Medulla oblongata (tissue), 1 donor: ENCODE data around the gene FRMD1.

ENCODE experiments used
- DNase-seq: peaks from one replicate; pipeline ENCODE4 v3.0.0-alpha.2; 2015; ENCODE audit errors: extremely low spot score

Gene FRMD1

GRCh38 chr6:168027521-168027920 lies 51.5 kb downstream of the FRMD1 start:
- no peak for DNase-seq

DNA sequence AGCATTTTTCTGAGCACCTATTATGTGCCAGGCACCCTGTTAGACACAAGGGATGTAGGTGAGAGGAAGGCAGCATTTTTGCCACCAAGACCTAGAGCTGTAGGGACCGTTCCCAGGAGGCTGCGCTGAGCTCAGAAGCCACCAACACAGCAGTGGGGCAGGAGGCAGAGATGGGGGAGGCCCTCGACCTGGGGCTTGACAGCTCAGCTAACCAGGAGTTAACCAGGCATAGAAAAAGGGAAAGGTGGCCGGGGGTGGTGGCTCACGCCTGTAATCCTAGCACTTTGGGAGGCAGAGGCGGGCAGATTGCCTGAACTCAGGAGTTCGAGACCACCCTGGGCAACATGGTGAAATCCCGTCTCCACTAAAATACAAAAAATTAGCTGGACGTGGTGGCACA lies 52.1 kb downstream of the FRMD1 start:
- no peak for DNase-seq

DNA sequence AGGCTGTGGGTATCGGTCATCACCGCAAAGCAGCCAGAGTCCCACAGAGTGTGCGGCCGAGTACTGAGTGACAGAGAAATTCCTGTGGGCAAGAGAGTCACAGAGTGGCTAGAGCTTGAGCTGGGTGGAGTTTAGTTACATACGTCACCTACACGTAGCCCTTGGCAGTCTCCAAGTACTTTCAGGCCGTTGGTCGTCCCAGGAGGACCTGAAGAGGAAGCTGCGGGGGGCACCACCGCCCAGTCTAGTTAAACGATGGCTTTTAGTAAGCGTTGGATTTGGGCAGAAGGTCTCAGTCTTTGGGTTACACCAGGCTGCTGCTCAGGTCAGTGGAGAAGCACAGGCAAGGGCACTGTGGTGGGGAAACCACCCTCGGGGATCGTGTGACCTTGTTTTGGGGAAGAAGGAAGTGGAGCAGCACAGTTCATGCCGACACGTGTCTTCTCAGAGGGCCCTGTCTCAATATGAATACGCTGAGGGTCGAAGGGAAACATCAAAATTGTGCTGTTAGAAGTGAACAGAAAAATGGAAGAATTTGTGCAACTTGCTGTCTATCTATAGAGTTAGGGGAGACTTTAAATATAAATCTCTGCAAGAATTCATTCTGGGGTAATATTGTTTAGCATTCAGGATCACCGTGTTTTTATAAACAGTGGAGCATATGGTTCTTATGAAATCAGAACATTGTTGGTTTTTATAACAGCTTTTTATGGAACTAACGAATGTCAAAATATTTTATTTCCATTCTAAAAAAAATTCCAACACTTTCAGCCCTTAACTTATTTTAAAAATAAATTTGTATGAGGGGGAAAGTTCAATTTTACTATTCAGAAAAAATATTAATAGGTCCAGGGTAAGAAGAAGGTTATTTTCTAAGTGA lies 52.9 kb downstream of the FRMD1 start:
- no peak for DNase-seq

DNA sequence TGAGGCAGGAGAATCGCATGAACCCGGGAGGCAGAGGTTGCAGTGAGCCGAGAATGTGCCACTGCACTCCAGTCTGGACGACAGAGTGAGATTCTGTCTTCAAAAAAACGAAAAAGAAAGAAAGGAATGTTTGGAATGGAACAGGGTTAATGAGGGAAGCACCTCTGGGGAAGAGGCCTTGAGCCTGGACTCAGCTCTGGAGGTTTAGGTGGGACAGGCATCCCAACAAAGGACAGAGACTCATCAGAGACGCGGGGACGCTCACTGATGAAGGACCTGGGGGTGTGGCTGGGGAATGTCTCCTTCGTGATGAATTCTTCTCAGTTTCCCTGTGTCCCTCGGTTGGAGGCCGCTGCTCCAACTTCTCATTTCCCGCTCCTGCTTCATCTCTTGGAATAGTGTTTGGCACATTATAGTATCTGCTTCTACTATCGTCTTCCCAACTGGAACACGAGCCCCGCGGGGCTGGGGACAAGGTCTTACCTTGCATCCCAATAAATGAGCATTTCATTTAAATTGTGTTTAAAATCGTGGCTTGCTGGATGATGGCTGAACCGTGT lies 54.0 kb downstream of the FRMD1 start:
- DNase-seq, result no peak

DNA sequence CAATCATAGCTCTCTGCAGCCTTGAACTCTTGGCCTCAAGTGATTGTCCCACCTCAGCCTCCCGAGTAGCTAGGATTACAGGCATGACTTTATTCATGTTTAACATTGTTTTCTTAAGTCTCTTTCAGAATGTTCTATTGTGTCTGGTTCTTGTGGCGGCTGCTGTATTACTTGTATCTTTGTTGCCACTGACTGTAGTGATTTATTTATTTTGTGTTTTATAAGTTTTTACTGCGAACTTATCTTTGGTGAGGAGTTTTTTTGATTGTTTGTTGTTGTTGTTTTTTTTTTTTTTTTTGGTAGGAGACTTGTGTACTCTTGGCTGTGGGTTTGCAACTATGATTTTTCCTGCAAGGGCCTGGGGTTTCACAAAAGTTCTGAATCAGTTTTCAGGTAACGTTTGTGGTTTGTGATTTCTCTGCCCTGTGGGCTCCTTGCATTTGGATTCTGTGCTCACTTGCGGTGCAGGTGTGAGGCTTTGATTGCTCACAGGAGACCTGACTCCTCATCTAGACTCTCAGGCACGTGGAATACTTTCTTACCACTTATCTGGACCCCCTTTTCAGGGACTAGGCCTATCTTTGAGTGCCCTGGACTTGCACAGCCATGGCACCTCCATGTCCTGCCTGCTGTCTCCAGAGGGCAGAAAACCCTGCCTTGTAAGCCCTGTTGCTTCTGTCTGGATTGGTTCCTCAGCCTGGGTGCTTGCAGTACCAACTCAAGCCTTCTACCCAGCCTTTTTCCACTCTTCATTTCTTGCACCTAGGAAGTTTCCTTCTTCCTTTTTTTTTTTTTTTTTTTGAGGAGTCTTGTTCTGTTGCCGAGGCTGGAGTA lies 56.3 kb downstream of the FRMD1 start:
- no peak for DNase-seq

DNA sequence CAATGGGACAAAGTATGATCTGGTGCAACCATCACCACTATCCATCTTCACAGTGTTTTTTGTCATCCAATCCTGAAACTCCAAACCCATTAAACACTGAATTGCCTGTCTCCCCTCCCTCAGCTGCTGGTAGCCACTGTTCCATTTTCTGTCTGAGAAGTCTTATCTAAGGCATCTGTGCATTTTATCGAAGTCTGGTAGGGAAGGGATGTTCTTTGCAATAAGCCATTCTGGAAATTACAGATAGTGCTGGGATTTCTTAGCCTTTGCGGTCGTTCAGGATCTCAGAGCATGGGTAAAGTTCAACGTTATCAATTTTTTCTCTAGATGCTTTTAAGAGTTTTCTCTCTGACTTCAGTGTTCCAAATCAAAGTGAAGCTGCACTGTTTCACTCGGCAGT lies 57.4 kb downstream of the FRMD1 start:
- no peak for DNase-seq

- DNase-seq, result no peak
These were observed 58.8 kb downstream of the FRMD1 start for GRCh38 chr6:168020242-168020641.

- DNase-seq, result no peak
These were observed 60.3 kb downstream of the FRMD1 start for GRCh38 chr6:168018664-168019063.

DNA sequence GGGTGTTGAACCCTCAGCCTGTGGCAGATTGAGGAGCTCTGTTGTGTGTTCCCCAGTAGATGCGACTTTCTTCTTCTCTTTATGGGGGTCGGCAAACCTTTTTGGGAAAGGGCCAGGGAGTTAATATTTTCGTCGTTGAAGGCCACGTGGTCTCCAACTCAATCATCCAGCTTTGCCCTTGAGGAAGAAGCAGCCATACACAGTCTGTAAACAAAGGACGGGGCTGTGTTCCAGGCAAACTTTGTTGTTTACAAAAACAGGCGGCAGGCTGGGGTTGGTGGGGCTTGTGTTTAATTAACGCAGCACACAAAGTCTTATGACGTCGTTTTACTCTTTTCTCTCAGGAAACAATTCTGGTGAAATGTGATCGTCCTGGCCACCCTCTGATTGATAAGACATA lies 61.4 kb downstream of the FRMD1 start:
- no peak for DNase-seq

DNA sequence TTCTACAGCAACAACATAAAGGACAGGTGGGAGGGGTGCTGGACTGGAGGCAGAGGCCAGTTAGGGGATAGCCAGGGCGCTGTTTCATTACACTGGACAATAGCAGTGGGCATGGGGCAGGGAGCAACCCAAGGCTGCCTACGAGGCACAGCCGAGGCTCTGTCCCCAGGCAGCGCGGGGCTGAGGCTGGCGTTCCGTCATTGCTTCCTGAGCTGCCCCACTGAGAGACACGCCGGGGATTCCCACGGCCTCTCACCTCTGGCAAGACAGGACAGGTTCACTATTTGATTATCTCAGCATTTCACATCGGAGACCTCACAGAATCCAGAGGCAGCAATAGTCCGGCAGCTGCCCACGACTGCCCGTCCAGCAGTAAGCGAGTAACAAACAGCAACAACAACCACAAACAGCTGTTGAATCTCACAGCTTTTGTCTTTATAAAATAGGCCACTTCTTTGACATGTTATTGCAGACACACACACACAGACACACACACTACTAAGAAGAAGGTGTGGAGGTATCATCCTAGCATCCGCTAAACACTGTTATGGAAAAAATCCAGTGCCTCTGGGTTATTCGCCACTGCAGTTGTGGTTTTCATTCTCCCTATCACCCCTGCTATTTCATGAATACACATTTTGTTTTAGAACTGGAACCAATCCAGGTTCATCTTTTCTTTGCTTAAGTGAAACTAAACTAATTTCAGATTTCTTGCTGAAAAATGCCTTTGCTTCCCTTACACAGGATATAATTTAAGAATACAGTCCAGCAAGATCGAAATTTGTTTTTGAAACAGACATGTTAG lies 62.1 kb downstream of the FRMD1 start:
- DNase-seq, result no peak

DNA sequence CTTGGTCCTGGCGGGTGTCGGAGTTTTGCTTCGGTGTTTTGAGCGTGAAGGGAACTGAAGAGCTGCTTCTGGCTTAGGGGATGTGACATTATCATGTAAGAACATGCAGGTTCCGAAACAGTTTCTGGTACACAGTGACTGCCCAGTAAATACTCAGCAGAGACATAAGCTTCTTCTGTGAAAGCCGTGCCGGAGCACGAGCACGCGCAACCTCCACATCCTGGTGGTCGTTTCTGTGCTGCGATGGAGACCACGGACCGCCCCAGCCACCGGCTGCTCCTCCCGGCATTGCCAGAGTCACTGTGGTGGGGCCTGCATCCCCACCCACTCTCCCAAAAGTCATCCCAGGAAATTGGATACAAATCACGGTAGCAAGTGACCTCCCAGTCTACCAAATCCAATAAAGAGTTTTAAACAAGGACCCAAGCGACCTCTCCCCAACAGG lies 62.8 kb downstream of the FRMD1 start:
- DNase-seq, result no peak

- no peak for DNase-seq
These were observed 63.4 kb downstream of the FRMD1 start for GRCh38 chr6:168015482-168016175.

DNA sequence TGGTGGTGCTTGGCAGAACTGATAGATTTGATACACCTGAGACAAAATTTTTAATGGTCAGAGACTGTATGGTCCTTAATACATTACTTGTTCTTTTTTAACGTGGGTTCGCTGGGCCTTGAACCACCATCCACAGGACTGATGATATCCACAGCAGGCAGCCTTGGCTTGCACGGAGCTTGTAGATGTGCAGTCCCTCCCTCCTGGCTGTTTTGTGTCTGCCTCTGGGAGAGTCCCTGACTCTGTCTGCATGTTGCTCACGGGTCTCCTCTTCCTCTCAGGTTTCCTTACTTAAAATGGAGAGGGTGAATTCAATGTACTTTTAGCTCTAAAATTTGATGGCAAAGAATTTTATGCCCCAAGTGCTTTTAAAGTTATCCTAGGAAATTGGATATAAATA lies 64.0 kb downstream of the FRMD1 start:
- DNase-seq, result no peak

- DNase-seq, result no peak
These were observed 64.6 kb downstream of the FRMD1 start for GRCh38 chr6:168014428-168014827.

- DNase-seq, result no peak
These were observed 65.6 kb downstream of the FRMD1 start for GRCh38 chr6:168013250-168013915.

DNA sequence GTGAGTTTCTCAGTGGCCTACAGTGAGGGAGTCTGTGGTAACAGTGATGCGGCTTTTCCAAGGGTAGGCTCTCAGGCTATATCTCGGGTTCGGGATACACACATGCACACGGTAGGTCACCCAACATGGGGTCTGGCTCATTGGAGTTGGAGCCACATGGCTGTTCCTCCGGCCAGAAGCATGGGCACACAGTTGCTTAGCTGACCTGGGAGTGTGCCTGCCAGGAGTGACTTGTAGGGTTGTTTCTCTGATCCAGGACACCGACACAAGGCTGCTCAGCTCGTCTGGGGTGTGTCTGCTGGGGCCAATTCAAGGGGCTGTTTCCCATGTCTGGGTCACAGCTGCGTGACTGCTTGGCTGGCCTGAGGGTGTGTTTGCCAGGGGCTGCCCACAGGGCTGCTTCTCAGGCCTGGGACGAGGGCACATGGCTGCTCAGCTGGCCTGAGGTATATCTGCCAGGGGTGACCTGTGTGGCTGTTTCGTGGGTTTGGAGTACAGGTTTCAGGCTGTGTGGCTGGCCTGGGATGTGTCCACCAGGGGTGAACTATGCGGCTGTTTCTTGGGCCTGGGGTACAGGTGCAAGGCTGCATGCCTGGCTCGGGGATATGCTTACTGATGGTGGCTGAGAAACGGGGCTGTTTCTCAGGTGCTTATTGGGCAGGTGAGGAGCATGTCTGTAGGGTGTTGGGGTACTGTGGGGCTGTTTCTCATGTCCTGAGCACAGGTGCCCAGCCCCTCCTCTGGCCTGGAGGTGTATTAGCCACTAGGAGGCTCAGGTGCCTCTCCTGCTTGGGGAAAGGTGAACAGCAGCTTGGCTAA lies 66.4 kb downstream of the FRMD1 start:
- no peak for DNase-seq

DNA sequence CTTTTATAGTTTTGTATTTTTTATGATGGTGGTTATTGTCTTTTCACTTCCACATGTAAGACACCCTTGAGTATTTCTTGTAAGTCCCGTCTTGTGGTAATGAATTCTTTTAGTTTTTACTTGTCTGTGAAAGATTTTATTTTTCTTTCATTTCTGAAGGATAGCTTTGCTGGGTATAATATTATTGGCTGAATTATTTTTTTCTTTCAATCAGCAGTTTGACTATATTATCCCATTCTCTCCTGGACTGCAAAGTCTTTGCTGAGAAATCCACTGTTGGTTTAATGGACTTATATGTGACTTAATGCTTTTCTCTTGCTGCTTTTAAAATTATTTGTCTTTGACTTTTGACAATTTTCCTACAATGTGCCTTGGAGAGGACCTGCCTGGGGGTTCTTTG lies 67.7 kb downstream of the FRMD1 start:
- DNase-seq, result no peak

DNA sequence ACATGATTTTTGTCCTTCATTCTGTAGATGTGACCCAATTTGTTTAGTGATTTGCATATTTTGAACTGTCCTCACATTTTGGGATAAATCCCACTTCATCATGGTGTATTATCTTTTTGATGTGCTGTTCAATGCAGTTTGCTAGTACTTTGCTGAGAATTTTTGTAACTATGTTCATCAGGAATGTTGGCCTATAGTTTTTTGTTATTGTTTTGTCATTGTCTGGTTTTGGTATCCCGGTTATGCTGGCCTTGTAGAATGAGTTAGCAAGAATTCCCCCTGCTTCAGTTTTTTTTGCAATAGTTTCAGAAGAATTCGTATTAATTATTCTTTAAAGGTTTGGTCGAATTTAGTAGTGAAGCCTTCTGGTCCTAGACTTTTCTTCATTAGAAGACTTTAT lies 69.7 kb downstream of the FRMD1 start:
- no peak for DNase-seq

GRCh38 chr6:168007592-168008338 lies 71.2 kb downstream of the FRMD1 start:
- no peak for DNase-seq
